GM23338 (cell line): Measurements from ENCODE around the gene DGLUCY.

Experiments used
- CTCF ChIP-seq, 2 experiments: fragments of 200-600 bp in 1 of 2; sonication (generic) in 1 of 2; conservative IDR thresholded peaks; 2 replicates each; pipeline versions ENCODE4 v1.5.1 to v1.6.1; 2016 to 2017; ENCODE audit warnings: antibody characterized with exemption in 2 of 2, low read depth in 2 of 2, mild to moderate bottlenecking in 2 of 2, moderate library complexity in 1 of 2
- EZH2 ChIP-seq: fragments of 200-600 bp; sonication (generic); IDR thresholded peaks from one replicate; pipeline ENCODE4 v1.8.0; 2017; ENCODE audit warnings: antibody characterized with exemption, mild to moderate bottlenecking, low read depth; ENCODE audit not compliant: unreplicated experiment

GRCh38 chr14:91092073-91092472, 21.8 kb upstream of the DGLUCY start:
- TF ChIP-seq CTCF (conservative IDR thresholded peaks at IDR 0.05; ENCODE audit: low read depth in 2 of 2) (no peak), EZH2 (no peak)
